Hepatocyte (in vitro differentiated cells): ENCODE data around the gene TFCP2L1.

Source experiments
- CTCF ChIP-seq: fragments of 200-600 bp; sonication (generic); IDR thresholded peaks from 2 replicates; pipeline ENCODE4 v1.5.1; 2016; ENCODE audit warnings: antibody characterized with exemption, mild to moderate bottlenecking; ENCODE audit not compliant: poor library complexity
- EZH2 ChIP-seq: fragments of 200-600 bp; sonication (generic); IDR thresholded peaks from 2 replicates; pipeline ENCODE4 v1.6.1; 2016; ENCODE audit warnings: antibody characterized with exemption, mild to moderate bottlenecking, borderline replicate concordance
- EZH2phosphoT487 ChIP-seq: fragments of 200-600 bp; sonication (generic); IDR thresholded peaks from one replicate; pipeline ENCODE4 v1.6.1; 2018; ENCODE audit warnings: antibody characterized with exemption, mild to moderate bottlenecking, low read depth, moderate library complexity; ENCODE audit not compliant: unreplicated experiment, severe bottlenecking

GRCh38 chr2:121187351-121187981, 97.5 kb downstream of the TFCP2L1 start:
- TF ChIP-seq CTCF (no peak), EZH2 (no peak), EZH2phosphoT487 (no peak)
